ENCODE measurements around the gene GPR61. TPM values are rescaled to one million over a fixed set of nuclear protein-coding genes. Genes with fewer than 3 reads are reported as not detected.

The GPR61 gene
- total and polyA plus RNA-seq, 9 of the 15 experiments (the other 6 are each of a cell fraction or from before 2014, with no cell fraction given), result 0.04 to 1.1 (median 0.25) TPM; not detected in 4

- 0 out of 2 replicates have a peak, but pooled peaks have one; percentile 8 for TF ChIP-seq ZBTB26 (CRISPR knock-in tag; IDR thresholded peaks at IDR 0.05)
- TF ChIP-seq MBD2 (IDR thresholded peaks at IDR 0.05; ENCODE audit: borderline replicate concordance, low read depth), result peak; percentile 76
- peak; percentile 88 for TF ChIP-seq ETV1 (tag; conservative IDR thresholded peaks at IDR 0.05; ENCODE audit: low read depth)
- no peak for TF ChIP-seq XRCC3 (IDR thresholded peaks at IDR 0.05)
- peak; percentile 84 for TF ChIP-seq SAP30 (IDR thresholded peaks at IDR 0.05; ENCODE audit: borderline replicate concordance, insufficient read depth, low read depth, low read length, poor library complexity, severe bottlenecking)
- TF ChIP-seq RCOR1 (IDR thresholded peaks at IDR 0.05; ENCODE audit: borderline replicate concordance in 1 of 2, low read depth in 2 of 2, low read length in 2 of 2), result peak in 1 of 2 experiments; percentile 14; a peak in 1 of 4 replicates
- peak; percentile 10 for TF ChIP-seq LEF1 (IDR thresholded peaks at IDR 0.05)
- TF ChIP-seq ZNF282 (CRISPR knock-in tag; IDR thresholded peaks at IDR 0.05), result peak; percentile 64; the same call in 1 of the 2 replicates
- TF ChIP-seq NCOA1 (IDR thresholded peaks at IDR 0.05; ENCODE audit: low read depth), result peak; percentile 31
- peak; percentile 73 for TF ChIP-seq L3MBTL2 (IDR thresholded peaks at IDR 0.05)
- TF ChIP-seq CEBPB (tag; IDR thresholded peaks at IDR 0.05), result no peak
- TF ChIP-seq ZNF766 (CRISPR knock-in tag; conservative IDR thresholded peaks at IDR 0.05), result no peak
- no peak for TF ChIP-seq BRF1 (IDR thresholded peaks at IDR 0.05; ENCODE audit: borderline replicate concordance, extremely low read depth, insufficient read length)
- no peak for TF ChIP-seq ZNF232 (CRISPR knock-in tag; IDR thresholded peaks at IDR 0.05)
- peak; percentile 66 for TF ChIP-seq SIN3B (IDR thresholded peaks at IDR 0.05; ENCODE audit: low read depth)
- TF ChIP-seq E2F6 (IDR thresholded peaks at IDR 0.05; ENCODE audit: borderline replicate concordance in 1 of 2, extremely low read depth in 1 of 2, insufficient read depth in 1 of 2, insufficient read length in 1 of 2, low read depth in 1 of 2, low read length in 1 of 2, poor library complexity in 1 of 2, severe bottlenecking in 1 of 2), result peak; percentile 40 to 45
- no peak for TF ChIP-seq ZNF3 (CRISPR knock-in tag; IDR thresholded peaks at IDR 0.05)
- TF ChIP-seq HDAC1 (IDR thresholded peaks at IDR 0.05), result peak in 1 of 2 experiments; percentile 97; a peak in 2 of 4 replicates
- TF ChIP-seq CGGBP1 (CRISPR knock-in tag; IDR thresholded peaks at IDR 0.05), result peak; percentile 36
- no peak for TF ChIP-seq EGR1 (conservative IDR thresholded peaks at IDR 0.05)
- peak; percentile 43; the same call in 1 of the 2 replicates for TF ChIP-seq RAD51 (IDR thresholded peaks at IDR 0.05; ENCODE audit: borderline replicate concordance, low read depth)
- TF ChIP-seq HDGF (IDR thresholded peaks at IDR 0.05), result no peak
- no peak for TF ChIP-seq GABPB2 (CRISPR knock-in tag; conservative IDR thresholded peaks at IDR 0.05)
- no peak for TF ChIP-seq ZKSCAN1 (IDR thresholded peaks at IDR 0.05; ENCODE audit: low read depth, low read length)
- peak; percentile 19; the same call in 1 of the 2 replicates for TF ChIP-seq RUNX1 (IDR thresholded peaks at IDR 0.05; ENCODE audit: low read depth)
- TF ChIP-seq BRD4 (IDR thresholded peaks at IDR 0.05), result no peak; the same call in 1 of the 2 replicates
- peak; percentile 67; the same call in 1 of the 2 replicates for TF ChIP-seq KAT7 (CRISPR knock-in tag; IDR thresholded peaks at IDR 0.05; ENCODE audit: borderline replicate concordance)
These were observed 8.9 kb downstream of the GPR61 start, which contains the start of gene GNAI3 (continued) for GRCh38 chr1:109548321-109549267.

Measured in K562 (cell line).